Endothelial cell of umbilical vein (primary cell): ENCODE data around the gene RLN2. TPM values are rescaled to one million over a fixed set of nuclear protein-coding genes. Genes with fewer than 3 reads are reported as not detected.

ENCODE experiments used
- BruUV-seq: library from RNA; stranded (reverse); fragments of 400-500 nt; replicated peaks from 2 replicates; lab custom pipeline; 2021; lab: Mats Ljungman, UMichigan
- CTCF ChIA-PET: fragments of 300-600, 350-600 bp; sonication (Branson Sonifier 250); formaldehyde crosslinking; loops from one replicate; lab custom pipeline; 2021; ENCODE audit warnings: antibody characterized with exemption, inconsistent platforms; lab: Charles Lee
- POLR2A ChIA-PET: fragments of 300-600, 350-600 bp; sonication (Branson Sonifier 250); formaldehyde crosslinking; loops from one replicate; lab custom pipeline; 2021; ENCODE audit warnings: antibody characterized with exemption, inconsistent platforms; lab: Charles Lee
- DNase-seq: peaks from one replicate; pipeline ENCODE4 v3.0.0-alpha.2; 2011; ENCODE audit warnings: low read depth, low spot score
- FAIRE-seq: peaks from 2 replicates; lab custom pipeline; 2011; peaks lifted over from hg19 to GRCh38; lab: Jason Lieb, UNC
- H2AFZ ChIP-seq: 2 replicates; pipeline ENCODE4 v1.6.0; 2012; ENCODE audit warnings: low read depth, low read length, control low read depth, inconsistent platforms
- H3K27ac ChIP-seq: 2 replicates; pipeline ENCODE4 v1.5.1; 2011; ENCODE audit warnings: low read depth, mild to moderate bottlenecking, control low read depth, low read length, moderate library complexity; ENCODE audit not compliant: insufficient read depth
- H3K27me3 ChIP-seq, 2 experiments: 2 replicates each; pipeline versions ENCODE4 v1.6.0 to v1.6.1; 2011; ENCODE audit warnings: low read length in 2 of 2, mixed read lengths in 1 of 2; ENCODE audit not compliant: control insufficient read depth in 2 of 2, insufficient read depth in 2 of 2
- H3K36me3 ChIP-seq, 2 experiments: 2 replicates in 1 of 2; 3 replicates in 1 of 2; pipeline ENCODE4 v1.5.1; 2011; ENCODE audit warnings: low read length in 2 of 2, mild to moderate bottlenecking in 1 of 2, moderate library complexity in 1 of 2; ENCODE audit not compliant: control insufficient read depth in 2 of 2, insufficient read depth in 2 of 2; ENCODE audit errors: extremely low read depth in 1 of 2
- H3K4me1 ChIP-seq: 3 replicates; pipeline ENCODE4 v1.5.1; 2011; ENCODE audit warnings: mild to moderate bottlenecking, low read length; ENCODE audit not compliant: control insufficient read depth, insufficient read depth; ENCODE audit errors: extremely low read depth
- H3K4me2 ChIP-seq: 2 replicates; pipeline ENCODE4 v1.6.1; 2011; ENCODE audit warnings: low read length, control low read depth, mixed read lengths; ENCODE audit not compliant: insufficient read depth
- H3K4me3 ChIP-seq, 3 experiments: fragments of 200-600 bp in 1 of 3; sonication (generic), shearing (Covaris generic) in 1 of 3; replicated peaks in 1 of 3; 2 replicates each; pipeline ENCODE4 v1.5.1; 2011 to 2016; ENCODE audit warnings: control low read depth in 3 of 3, low read length in 3 of 3, mild to moderate bottlenecking in 2 of 3, inconsistent platforms in 1 of 3, low read depth in 1 of 3, moderate library complexity in 1 of 3; ENCODE audit not compliant: insufficient read depth in 1 of 3
- H3K79me2 ChIP-seq: 2 replicates; pipeline ENCODE4 v1.6.0; 2012; ENCODE audit warnings: low read length, inconsistent platforms; ENCODE audit not compliant: control insufficient read depth, insufficient read depth
- H3K9ac ChIP-seq: replicated peaks from 2 replicates; pipeline ENCODE3; 2011; ENCODE audit warnings: low read length, control low read depth; ENCODE audit not compliant: insufficient read depth; ENCODE audit errors: extremely low read depth
- H3K9me1 ChIP-seq: replicated peaks from 3 replicates; pipeline ENCODE4 v1.6.0; 2011; ENCODE audit warnings: mild to moderate bottlenecking, low read length; ENCODE audit not compliant: control insufficient read depth, insufficient read depth; ENCODE audit errors: extremely low read depth
- H3K9me3 ChIP-seq: replicated peaks from 2 replicates; pipeline ENCODE4 v1.5.1; 2012; ENCODE audit warnings: low read length, inconsistent platforms; ENCODE audit not compliant: control insufficient read depth, insufficient read depth
- H4K20me1 ChIP-seq: replicated peaks from 2 replicates; pipeline ENCODE3; 2011; ENCODE audit warnings: mild to moderate bottlenecking, low read length; ENCODE audit not compliant: control insufficient read depth, insufficient read depth; ENCODE audit errors: extremely low read depth
- EZH2 ChIP-seq: IDR thresholded peaks from 2 replicates; pipeline ENCODE4 v1.6.1; 2012; ENCODE audit warnings: borderline replicate concordance, low read depth, mild to moderate bottlenecking, moderate library complexity, low read length, inconsistent platforms; ENCODE audit not compliant: severe bottlenecking
- FOS ChIP-seq: IDR thresholded peaks from 2 replicates; pipeline ENCODE4 v1.6.1; 2011; ENCODE audit warnings: mild to moderate bottlenecking, low read length, moderate library complexity, borderline replicate concordance; ENCODE audit not compliant: insufficient read depth
- GATA2 ChIP-seq: IDR thresholded peaks from 2 replicates; pipeline ENCODE4 v1.7.0; 2011; ENCODE audit warnings: low read depth, mild to moderate bottlenecking, moderate library complexity, mixed read lengths, low read length; ENCODE audit not compliant: insufficient read length, insufficient read depth
- JUN ChIP-seq: IDR thresholded peaks from 2 replicates; pipeline ENCODE4 v1.6.1; 2011; ENCODE audit warnings: borderline replicate concordance, low read depth; ENCODE audit not compliant: insufficient read length, insufficient read depth
- MAX ChIP-seq: IDR thresholded peaks from 2 replicates; pipeline ENCODE4 v1.6.1; 2011; ENCODE audit not compliant: insufficient read depth, insufficient read length
- MYC ChIP-seq: IDR thresholded peaks from one replicate; pipeline ENCODE4 v1.6.1; 2011; ENCODE audit warnings: mild to moderate bottlenecking, low read depth, low read length
- POLR2A ChIP-seq: IDR thresholded peaks from 2 replicates; pipeline ENCODE4 v1.6.1; 2012; ENCODE audit warnings: low read depth, mild to moderate bottlenecking, control low read depth, low read length
- POLR2AphosphoS5 ChIP-seq: IDR thresholded peaks from 2 replicates; pipeline ENCODE4 v1.6.1; 2012; ENCODE audit warnings: low read depth, mild to moderate bottlenecking, control low read depth, low read length, moderate library complexity; ENCODE audit not compliant: insufficient read depth
- dilution Hi-C: fragments of 300-500 bp; cut with MboI; formaldehyde crosslinking; loops from one replicate; pipeline ENCODE4 v1.15.0; 2019; ENCODE audit warnings: low sequenced_read_pairs; ENCODE audit not compliant: extremely low pct_ligation_motif_present
- intact Hi-C: fragments of 100-400 bp; cut with micrococcal nuclease; formaldehyde crosslinking; loops from one replicate; pipeline ENCODE4 v1.10.0; 2022
- polyA plus RNA-seq, 4 experiments: library from polyadenylated mRNA; depleted of rRNA in 3 of 4; stranded (reverse) in 3 of 4; unstranded in 1 of 4; fragments of >200 nt; gene quantifications; 2 replicates each; pipeline versions ENCODE4 v1.2.1 to v1.2.3, GENCODE V29; 2011 to 2012; ENCODE audit warnings: missing spikeins in 1 of 4
- total RNA-seq: library from RNA; stranded (reverse); gene quantifications from 2 replicates; pipeline ENCODE4 v1.2.3, GENCODE V29; 2021
- TF ChIP-seq, protein P1 (sequence below), 2 donors: IDR thresholded peaks; 1 replicate in 1 of 2; 2 replicates in 1 of 2; pipeline ENCODE4 v1.5.1; 2011; ENCODE audit warnings: low read length in 2 of 2, mild to moderate bottlenecking in 2 of 2, moderate library complexity in 2 of 2, control low read depth in 1 of 2, inconsistent platforms in 1 of 2, low read depth in 1 of 2; ENCODE audit not compliant: insufficient read depth in 1 of 2; ENCODE audit errors: extremely low read depth in 1 of 2

Gene RLN2
- total and polyA plus RNA-seq, 2 donors (not counting 3 experiments of a cell fraction or from before 2014, with no cell fraction given), result 0.41 TPM; not detected in 1

GRCh38 chr9:5265939-5266338, 38.6 kb downstream of the RLN2 start:
- Histone ChIP-seq H3K79me2 (no peaks in the 10 kb centered on the region), H3K4me2 (no peak overlapping the region), H3K27ac (no peak overlapping the region), H4K20me1 (no peaks in the 10 kb centered on the region), H3K36me3 (no peaks in the 10 kb centered on the region), H3K4me3 (no peak overlapping the region), H3K9ac (no peak overlapping the region), H3K9me3 (no peaks in the 10 kb centered on the region), H2AFZ (no peak overlapping the region), H3K9me1 (no peaks in the 10 kb centered on the region), H3K4me1 (peaks cover 24% of the 10 kb centered on the region), H3K27me3 (no peaks in the 10 kb centered on the region)
- intact Hi-C loops, result loop anchor here (10.0 kb wide), 1 partner anchor 501 kb away; no protein-coding TSS in a partner anchor
- ChIA-PET POLR2A (no interaction called here), CTCF (interaction anchor here (1.7 kb wide), 1 partner anchor 80 kb away, joined by 5 read pairs; no protein-coding TSS in a partner anchor)
- FAIRE-seq, result no peak
- dilution Hi-C loops, result no loop called here
- TF ChIP-seq MYC (no peak), POLR2AphosphoS5 (no peak), FOS (no peak), POLR2A (no peak), GATA2 (no peak), MAX (no peak), EZH2 (no peak), JUN (no peak)
- TF ChIP-seq, protein P1, sequence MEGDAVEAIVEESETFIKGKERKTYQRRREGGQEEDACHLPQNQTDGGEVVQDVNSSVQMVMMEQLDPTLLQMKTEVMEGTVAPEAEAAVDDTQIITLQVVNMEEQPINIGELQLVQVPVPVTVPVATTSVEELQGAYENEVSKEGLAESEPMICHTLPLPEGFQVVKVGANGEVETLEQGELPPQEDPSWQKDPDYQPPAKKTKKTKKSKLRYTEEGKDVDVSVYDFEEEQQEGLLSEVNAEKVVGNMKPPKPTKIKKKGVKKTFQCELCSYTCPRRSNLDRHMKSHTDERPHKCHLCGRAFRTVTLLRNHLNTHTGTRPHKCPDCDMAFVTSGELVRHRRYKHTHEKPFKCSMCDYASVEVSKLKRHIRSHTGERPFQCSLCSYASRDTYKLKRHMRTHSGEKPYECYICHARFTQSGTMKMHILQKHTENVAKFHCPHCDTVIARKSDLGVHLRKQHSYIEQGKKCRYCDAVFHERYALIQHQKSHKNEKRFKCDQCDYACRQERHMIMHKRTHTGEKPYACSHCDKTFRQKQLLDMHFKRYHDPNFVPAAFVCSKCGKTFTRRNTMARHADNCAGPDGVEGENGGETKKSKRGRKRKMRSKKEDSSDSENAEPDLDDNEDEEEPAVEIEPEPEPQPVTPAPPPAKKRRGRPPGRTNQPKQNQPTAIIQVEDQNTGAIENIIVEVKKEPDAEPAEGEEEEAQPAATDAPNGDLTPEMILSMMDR (IDR thresholded peaks at IDR 0.05; ENCODE audit: extremely low read depth in 1 of 2, insufficient read depth in 1 of 2, low read depth in 1 of 2, low read length in 2 of 2), result no peak
- no peak for DNase-seq
- BruUV-seq, result no TSS peak
